GM12873 (cell line): ENCODE measurements around the gene IGFBP2.

Source experiments
- CTCF ChIP-seq: IDR thresholded peaks from 2 replicates; pipeline ENCODE4 v1.5.1; 2012; ENCODE audit warnings: low read depth, mild to moderate bottlenecking, moderate library complexity, low read length, control low read depth; ENCODE audit not compliant: insufficient read depth; ENCODE audit errors: missing control alignments

The IGFBP2 gene

DNA sequence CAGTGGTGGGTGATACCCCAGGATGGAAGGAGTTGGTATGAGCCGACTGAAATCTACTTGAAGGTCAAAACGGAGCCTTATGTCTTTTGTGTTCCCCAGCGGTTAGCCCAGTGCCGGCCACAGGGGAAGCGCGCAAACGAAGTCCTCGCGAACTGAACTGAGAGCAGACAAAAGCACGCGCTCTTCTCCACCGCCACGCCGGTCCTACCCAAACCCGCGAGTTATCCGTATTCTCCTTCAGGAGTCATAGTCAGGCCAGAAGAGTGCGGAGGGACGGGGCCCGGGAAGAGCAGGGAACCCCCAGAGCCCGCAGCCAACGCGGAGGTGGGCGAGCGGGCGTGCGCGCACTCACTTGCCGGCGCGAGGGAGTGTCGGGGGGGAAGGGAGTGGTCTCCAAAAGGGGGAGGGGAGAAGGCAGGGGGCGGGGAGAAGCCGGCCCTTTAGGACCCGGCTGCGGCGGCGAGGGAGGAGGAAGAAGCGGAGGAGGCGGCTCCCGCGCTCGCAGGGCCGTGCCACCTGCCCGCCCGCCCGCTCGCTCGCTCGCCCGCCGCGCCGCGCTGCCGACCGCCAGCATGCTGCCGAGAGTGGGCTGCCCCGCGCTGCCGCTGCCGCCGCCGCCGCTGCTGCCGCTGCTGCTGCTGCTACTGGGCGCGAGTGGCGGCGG, at the start of gene IGFBP2:
Gene IGFBP2 (plus strand): TSS at position 469 of the 664 bp plus-strand sequence. CDS start 104 bp downstream, at position 573.
- TF ChIP-seq CTCF = no peak

- no peak for TF ChIP-seq CTCF
These were observed 49.6 kb upstream of the IGFBP2 start for GRCh38 chr2:216583606-216584005.

- TF ChIP-seq CTCF = no peak
These were observed 49.1 kb upstream of the IGFBP2 start for GRCh38 chr2:216584112-216584511.

- TF ChIP-seq CTCF = no peak
These were observed 47.8 kb upstream of the IGFBP2 start for GRCh38 chr2:216585441-216585840.

GRCh38 chr2:216588861-216589710, 44.1 kb upstream of the IGFBP2 start:
- no peak for TF ChIP-seq CTCF

GRCh38 chr2:216589791-216590190, 43.4 kb upstream of the IGFBP2 start:
- TF ChIP-seq CTCF = no peak

DNA sequence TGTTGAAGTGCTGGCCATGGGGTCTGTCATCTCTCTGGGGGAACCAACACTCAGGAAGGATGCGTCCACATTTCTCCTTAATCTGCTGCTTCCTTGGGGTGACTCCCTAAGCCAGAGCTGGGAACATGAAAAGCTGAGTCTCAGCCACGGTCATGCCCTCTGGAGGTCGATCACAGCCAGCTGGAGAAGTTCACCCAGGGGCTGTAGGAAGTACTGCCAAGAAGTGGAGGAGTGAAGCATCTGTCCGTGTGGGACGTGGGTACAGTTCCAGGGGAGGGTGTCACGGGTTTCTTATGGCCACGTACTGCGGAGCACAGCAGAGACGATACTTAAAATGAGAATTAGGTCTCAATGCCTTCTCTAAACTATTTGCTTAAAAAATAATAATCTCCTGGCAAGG, 42.4 kb upstream of the IGFBP2 start:
- TF ChIP-seq CTCF = no peak
